Neural cell (in vitro differentiated cells): ENCODE measurements around the gene PLD5.

ENCODE experiments used
- EP300 ChIP-seq: fragments of 450-650 bp; conservative IDR thresholded peaks from 2 replicates; pipeline ENCODE4 v1.6.1; 2014; ENCODE audit warnings: antibody characterized with exemption, mild to moderate bottlenecking, moderate library complexity; ENCODE audit not compliant: poor library complexity, severe bottlenecking
- EZH2 ChIP-seq: fragments of 200-600, 300-800 bp; shearing (Covaris generic), sonication (generic); IDR thresholded peaks from 2 replicates; pipeline ENCODE4 v1.6.1; 2014; ENCODE audit warnings: antibody characterized with exemption, low read length, borderline replicate concordance, mild to moderate bottlenecking; ENCODE audit not compliant: insufficient read depth, poor library complexity, severe bottlenecking
- MXI1 ChIP-seq: fragments of 450-650 bp; conservative IDR thresholded peaks from 2 replicates; pipeline ENCODE4 v1.6.1; 2014; ENCODE audit warnings: antibody characterized with exemption, mild to moderate bottlenecking; ENCODE audit not compliant: poor library complexity, severe bottlenecking
- POLR2AphosphoS5 ChIP-seq: IDR thresholded peaks from 2 replicates; pipeline ENCODE4 v1.6.1; 2012
- RAD21 ChIP-seq: fragments of 450-650 bp; conservative IDR thresholded peaks from 2 replicates; pipeline ENCODE4 v1.6.1; 2014; ENCODE audit warnings: antibody characterized with exemption, mild to moderate bottlenecking, moderate library complexity
- REST ChIP-seq: IDR thresholded peaks from 2 replicates; pipeline ENCODE4 v1.6.1; 2012; ENCODE audit warnings: borderline replicate concordance
- SMC3 ChIP-seq: fragments of 450-650 bp; conservative IDR thresholded peaks from 2 replicates; pipeline ENCODE4 v1.6.1; 2014; ENCODE audit warnings: antibody characterized with exemption, mild to moderate bottlenecking, moderate library complexity; ENCODE audit not compliant: poor library complexity
- TAF1 ChIP-seq: IDR thresholded peaks from 2 replicates; pipeline ENCODE4 v1.6.1; 2012; ENCODE audit warnings: low read depth
- TF ChIP-seq, protein P1 (sequence below): fragments of 450-650 bp; IDR thresholded peaks from 2 replicates; pipeline ENCODE4 v1.5.1; 2014; ENCODE audit warnings: antibody characterized with exemption, mild to moderate bottlenecking, moderate library complexity; ENCODE audit not compliant: poor library complexity, severe bottlenecking

- TF ChIP-seq, protein P1, sequence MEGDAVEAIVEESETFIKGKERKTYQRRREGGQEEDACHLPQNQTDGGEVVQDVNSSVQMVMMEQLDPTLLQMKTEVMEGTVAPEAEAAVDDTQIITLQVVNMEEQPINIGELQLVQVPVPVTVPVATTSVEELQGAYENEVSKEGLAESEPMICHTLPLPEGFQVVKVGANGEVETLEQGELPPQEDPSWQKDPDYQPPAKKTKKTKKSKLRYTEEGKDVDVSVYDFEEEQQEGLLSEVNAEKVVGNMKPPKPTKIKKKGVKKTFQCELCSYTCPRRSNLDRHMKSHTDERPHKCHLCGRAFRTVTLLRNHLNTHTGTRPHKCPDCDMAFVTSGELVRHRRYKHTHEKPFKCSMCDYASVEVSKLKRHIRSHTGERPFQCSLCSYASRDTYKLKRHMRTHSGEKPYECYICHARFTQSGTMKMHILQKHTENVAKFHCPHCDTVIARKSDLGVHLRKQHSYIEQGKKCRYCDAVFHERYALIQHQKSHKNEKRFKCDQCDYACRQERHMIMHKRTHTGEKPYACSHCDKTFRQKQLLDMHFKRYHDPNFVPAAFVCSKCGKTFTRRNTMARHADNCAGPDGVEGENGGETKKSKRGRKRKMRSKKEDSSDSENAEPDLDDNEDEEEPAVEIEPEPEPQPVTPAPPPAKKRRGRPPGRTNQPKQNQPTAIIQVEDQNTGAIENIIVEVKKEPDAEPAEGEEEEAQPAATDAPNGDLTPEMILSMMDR = no peak
- no peak for TF ChIP-seq POLR2AphosphoS5
- TF ChIP-seq EP300 = no peak
- TF ChIP-seq EZH2 = no peak
- no peak for TF ChIP-seq REST
- TF ChIP-seq RAD21 = no peak
- no peak for TF ChIP-seq SMC3
- TF ChIP-seq TAF1 = no peak
- TF ChIP-seq MXI1 = no peak
These were observed 377.2 kb downstream of the PLD5 start for GRCh38 chr1:242147096-242147976.
